Activated T-helper 2 cell treated with anti-CD3 and anti-CD28 coated beads, Interferon-gamma antibody, Interleukin-2, Interleukin-4, amounts not matched to agents 10 μg/mL and 5 μg/mL and 100 μg/mL, durations not matched to agents 14 hours and 24 hours and 36 hours (primary cell): ENCODE measurements around the gene BTF3L4. TPM values are rescaled to one million over a fixed set of nuclear protein-coding genes. Genes with fewer than 3 reads are reported as not detected.
"Not testable (repeated sequence)": the region's sequence is repeated elsewhere in the genome, so short reads cannot be mapped to it uniquely, and the experiment has no call there.

Experiments used
- DNase-seq: peaks from one replicate; pipeline ENCODE4 v3.0.0; 2021; ENCODE audit warnings: low spot score
- H3K27ac Mint-ChIP-seq: one replicate; pipeline ENCODE4 v1.8.0; 2021; ENCODE audit warnings: mixed read lengths
- H3K27me3 Mint-ChIP-seq: one replicate; pipeline ENCODE4 v1.8.0; 2021; ENCODE audit warnings: low read depth, mixed read lengths
- H3K36me3 Mint-ChIP-seq: one replicate; pipeline ENCODE4 v1.8.0; 2021; ENCODE audit warnings: low read depth, mixed read lengths
- H3K4me1 Mint-ChIP-seq: one replicate; pipeline ENCODE4 v1.8.0; 2021; ENCODE audit warnings: low read depth, mixed read lengths
- H3K4me3 Mint-ChIP-seq: one replicate; pipeline ENCODE4 v1.8.0; 2021; ENCODE audit warnings: low read depth, mild to moderate bottlenecking, moderate library complexity, mixed read lengths
- H3K9me3 Mint-ChIP-seq: one replicate; pipeline ENCODE4 v1.8.0; 2021; ENCODE audit warnings: mixed read lengths
- intact Hi-C: fragments of 100-400 bp; cut with micrococcal nuclease; formaldehyde crosslinking; loops from one replicate; pipeline ENCODE4 v1.15.1; 2023
- total RNA-seq: library from RNA; stranded (reverse); gene quantifications from 2 replicates; pipeline ENCODE4 v1.2.3, GENCODE V29; 2022

The BTF3L4 gene
- total RNA-seq: 40.8 and 43.1 TPM in 2 replicates

GRCh38 chr1:52056163-52056936 is at the start of gene BTF3L4:
Gene BTF3L4 (plus strand): TSS chr1:52056295. CDS start chr1:52059848, 3,553 bp downstream.
- Mint-ChIP-seq H3K4me1 (peaks cover 41% of the 10 kb centered on the region), H3K36me3 (peaks cover 34% of the 10 kb centered on the region), H3K9me3 (no peaks in the 10 kb centered on the region), H3K4me3 (peak within 1 kb of the TSS; percentile 100), H3K27ac (peak within 1 kb of the TSS; percentile 100), H3K27me3 (no peaks in the 10 kb centered on the region)
- DNase-seq: peak; percentile 93
- intact Hi-C loops: loop anchor here (1.0 to 10.0 kb wide), 6 partner anchors 86 to 1996 kb away; partner anchors contain the start of genes CC2D1B, ORC1, PRPF38A and TCEANC2

- no peak overlapping the region for H3K27ac Mint-ChIP-seq
- intact Hi-C loops: no loop called here
- no peak for DNase-seq
- H3K4me1 Mint-ChIP-seq: no peaks in the 10 kb centered on the region
- H3K27me3 Mint-ChIP-seq: peaks cover 23% of the 10 kb centered on the region
- H3K9me3 Mint-ChIP-seq: no peaks in the 10 kb centered on the region
- no peaks in the 10 kb centered on the region for H3K36me3 Mint-ChIP-seq
- H3K4me3 Mint-ChIP-seq: no peak overlapping the region
Observed at GRCh38 chr1:52007215-52008002, 48.7 kb upstream of the BTF3L4 start.

GRCh38 chr1:52008071-52008809 is 47.9 kb upstream of the BTF3L4 start:
- Mint-ChIP-seq H3K27ac (no peak overlapping the region), H3K36me3 (no peaks in the 10 kb centered on the region), H3K27me3 (peaks cover 23% of the 10 kb centered on the region), H3K4me1 (no peaks in the 10 kb centered on the region), H3K4me3 (no peak overlapping the region), H3K9me3 (no peaks in the 10 kb centered on the region)
- intact Hi-C loops: no loop called here
- DNase-seq: no peak

GRCh38 chr1:52022133-52022532 is 34.0 kb upstream of the BTF3L4 start:
- no peaks in the 10 kb centered on the region for H3K9me3 Mint-ChIP-seq
- no peaks in the 10 kb centered on the region for H3K4me1 Mint-ChIP-seq
- H3K27me3 Mint-ChIP-seq: no peaks in the 10 kb centered on the region
- intact Hi-C loops: no loop called here
- H3K4me3 Mint-ChIP-seq: no peak overlapping the region
- peaks cover 56% of the 10 kb centered on the region for H3K36me3 Mint-ChIP-seq
- H3K27ac Mint-ChIP-seq: no peak overlapping the region
- DNase-seq: no peak

DNA sequence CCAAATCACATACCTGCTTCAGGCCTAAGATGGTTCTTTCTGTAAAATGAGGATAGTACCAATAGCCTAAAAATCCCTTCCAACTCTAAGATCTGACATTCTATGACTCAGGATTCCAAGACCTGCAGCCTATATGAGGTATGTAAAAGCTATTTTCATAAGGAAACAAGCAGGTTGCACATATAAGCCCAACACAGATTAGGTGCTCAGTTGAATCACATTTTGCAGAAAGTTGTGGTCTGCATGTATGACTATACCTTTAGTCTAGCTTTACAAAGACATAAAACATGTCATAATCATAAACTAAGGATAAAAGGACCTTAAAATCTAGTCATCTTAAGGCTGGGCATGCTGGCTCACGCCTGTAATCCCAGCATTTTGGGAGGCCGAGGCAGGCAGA is 29.8 kb upstream of the BTF3L4 start:
- Mint-ChIP-seq H3K27ac (no peak overlapping the region), H3K27me3 (no peaks in the 10 kb centered on the region), H3K36me3 (peaks cover 61% of the 10 kb centered on the region), H3K4me3 (no peak overlapping the region), H3K9me3 (no peaks in the 10 kb centered on the region), H3K4me1 (peaks cover 10% of the 10 kb centered on the region)
- DNase-seq: no peak
- intact Hi-C loops: no loop called here

DNA sequence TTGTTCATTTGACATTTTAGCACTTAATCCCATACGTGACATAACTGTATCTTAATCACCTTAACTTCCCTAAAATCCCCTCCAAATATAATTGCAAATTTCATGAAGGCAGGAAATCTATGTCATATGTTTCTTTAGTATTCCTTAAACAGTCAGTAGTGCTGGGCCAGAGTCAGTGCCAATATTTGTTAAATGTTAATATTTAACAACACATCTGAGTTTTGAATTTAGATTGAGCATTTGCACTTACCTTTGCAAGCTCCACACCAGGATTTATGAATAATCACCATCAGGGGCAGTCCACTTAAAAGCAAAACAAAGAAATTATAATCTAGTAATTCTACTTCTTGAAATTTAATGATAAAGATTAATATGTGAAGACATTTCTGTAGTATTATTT is 27.8 kb upstream of the BTF3L4 start:
- intact Hi-C loops: no loop called here
- DNase-seq: no peak
- Mint-ChIP-seq H3K36me3 (peaks cover 66% of the 10 kb centered on the region), H3K4me1 (peaks cover 24% of the 10 kb centered on the region), H3K27ac (no peak overlapping the region), H3K4me3 (no peak overlapping the region), H3K27me3 (no peaks in the 10 kb centered on the region), H3K9me3 (no peaks in the 10 kb centered on the region)

DNA sequence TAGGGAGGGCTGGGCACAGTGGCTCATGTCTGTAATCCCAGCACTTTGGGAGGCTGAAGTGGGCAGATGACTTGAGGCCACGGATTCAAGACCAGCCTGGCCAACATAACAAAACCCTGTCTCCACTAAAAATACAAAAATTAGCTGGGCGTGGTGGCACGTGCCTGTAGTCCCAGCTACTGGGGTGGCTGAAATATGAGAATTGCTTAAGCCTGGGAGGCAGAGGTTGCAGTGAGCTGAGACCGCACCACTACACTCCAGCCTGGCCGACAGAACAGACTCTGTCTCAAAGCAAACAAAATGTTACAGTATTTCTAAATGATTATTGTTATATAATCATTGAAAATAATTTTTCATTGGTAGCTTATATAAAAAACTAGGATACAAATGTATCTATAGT is 27.3 kb upstream of the BTF3L4 start:
- intact Hi-C loops, H3K4me3 Mint-ChIP-seq, H3K27ac Mint-ChIP-seq, H3K9me3 Mint-ChIP-seq, DNase-seq, H3K27me3 Mint-ChIP-seq: not testable (repeated sequence)
- peaks cover 26% of the 10 kb centered on the region for H3K4me1 Mint-ChIP-seq
- peaks cover 66% of the 10 kb centered on the region for H3K36me3 Mint-ChIP-seq

- H3K4me1 Mint-ChIP-seq: peaks cover 30% of the 10 kb centered on the region
- H3K36me3 Mint-ChIP-seq: peaks cover 52% of the 10 kb centered on the region
- intact Hi-C loops: no loop called here
Observed at GRCh38 chr1:52032124-52032784, 23.8 kb upstream of the BTF3L4 start.

GRCh38 chr1:52032785-52033131 is 23.3 kb upstream of the BTF3L4 start:
- intact Hi-C loops: loop anchor here (1.0 kb wide), 1 partner anchor 23 kb away; the partner anchor contains the start of gene TXNDC12
- H3K4me1 Mint-ChIP-seq: peaks cover 30% of the 10 kb centered on the region
- peaks cover 50% of the 10 kb centered on the region for H3K36me3 Mint-ChIP-seq
- no peak for DNase-seq
- no peaks in the 10 kb centered on the region for H3K9me3 Mint-ChIP-seq
- H3K27me3 Mint-ChIP-seq: no peaks in the 10 kb centered on the region
- H3K4me3 Mint-ChIP-seq: peak overlapping the region; percentile 93
- H3K27ac Mint-ChIP-seq: peak overlapping the region; percentile 90

More at GRCh38 chr1:52032124-52032784, 23.8 kb upstream of the BTF3L4 start:
- Mint-ChIP-seq H3K27me3 (no peaks in the 10 kb centered on the region), H3K27ac (peak overlapping the region; percentile 90), H3K4me3 (peak overlapping the region; percentile 93), H3K9me3 (no peaks in the 10 kb centered on the region)
- no peak for DNase-seq

DNA sequence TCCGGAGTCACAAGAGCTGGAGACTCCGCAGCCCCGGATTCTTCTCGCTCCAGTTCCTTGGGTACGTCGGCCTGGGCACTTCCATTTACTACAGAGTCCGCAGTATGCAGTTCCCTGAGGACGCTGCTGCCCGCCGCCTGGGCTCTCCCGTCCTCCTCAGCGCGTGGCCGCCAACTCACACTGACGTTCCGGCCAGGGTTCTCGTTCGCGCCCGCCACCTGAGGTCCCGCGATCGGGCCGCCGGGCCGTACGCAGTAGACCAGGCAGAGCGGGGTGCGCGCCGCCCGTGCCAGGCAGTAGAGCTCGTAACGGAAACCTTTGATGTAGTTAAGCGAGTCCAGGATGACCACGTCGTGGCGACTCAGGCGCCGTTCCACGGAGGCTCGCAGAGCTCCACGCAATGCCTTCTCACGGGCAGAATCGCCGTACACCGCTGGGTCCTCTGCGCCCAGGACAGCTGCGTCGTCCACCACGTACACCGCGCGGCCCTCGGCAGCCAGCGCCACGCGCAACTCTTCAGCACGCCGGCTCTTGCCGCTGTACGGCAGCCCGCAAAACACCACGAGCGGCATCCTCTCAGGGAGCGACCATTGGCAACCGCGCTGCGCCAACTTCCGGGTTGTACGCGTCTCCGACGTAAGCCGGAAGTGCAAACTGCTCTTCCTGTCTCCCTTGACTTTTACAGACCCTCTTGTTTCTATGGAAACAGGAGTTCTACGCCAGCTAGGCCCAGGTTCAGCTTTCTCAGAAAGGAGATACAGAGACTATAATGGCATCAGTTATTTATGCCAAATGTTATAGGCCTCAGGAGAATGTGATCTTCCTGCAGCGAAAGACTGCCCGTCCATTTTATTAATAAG is 22.7 kb upstream of the BTF3L4 start, which contains the start of gene KTI12:
Gene KTI12 (minus strand): TSS at position 621 of the 860 bp plus-strand sequence. CDS start 49 bp downstream, at position 572.
- H3K9me3 Mint-ChIP-seq: no peaks in the 10 kb centered on the region
- H3K4me3 Mint-ChIP-seq: peak within 1 kb of the TSS; percentile 93
- intact Hi-C loops: loop anchor here (1.0 kb wide), 1 partner anchor 22 kb away; the partner anchor contains the start of gene TXNDC12

DNA sequence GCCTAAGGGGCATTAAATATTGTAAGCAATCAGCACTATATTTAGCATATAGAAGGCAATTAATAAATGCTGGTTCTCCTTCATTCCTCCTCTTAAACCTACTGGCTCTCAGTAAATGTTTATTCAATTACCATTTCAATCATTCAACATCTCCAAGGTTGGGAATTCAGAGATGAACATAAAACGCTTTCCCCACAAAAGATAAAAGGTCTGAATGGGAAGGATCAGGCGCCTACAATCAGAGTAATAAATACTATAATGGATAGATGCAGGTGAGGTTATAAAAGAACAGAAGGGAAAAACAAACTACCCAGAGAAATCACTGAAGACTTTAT is 22.1 kb upstream of the BTF3L4 start:
- Mint-ChIP-seq H3K27me3 (no peaks in the 10 kb centered on the region), H3K4me1 (peaks cover 30% of the 10 kb centered on the region), H3K9me3 (no peaks in the 10 kb centered on the region), H3K27ac (peak overlapping the region; percentile 90), H3K36me3 (peaks cover 51% of the 10 kb centered on the region), H3K4me3 (peak overlapping the region; percentile 93)
- intact Hi-C loops: no loop called here
- no peak for DNase-seq

More for the DNA sequence above, 22.7 kb upstream of the BTF3L4 start, which contains the start of gene KTI12:
- H3K36me3 Mint-ChIP-seq: peaks cover 50% of the 10 kb centered on the region
- peak within 1 kb of the TSS; percentile 90 for H3K27ac Mint-ChIP-seq
- peaks cover 30% of the 10 kb centered on the region for H3K4me1 Mint-ChIP-seq
- no peaks in the 10 kb centered on the region for H3K27me3 Mint-ChIP-seq
- peak; percentile 83 for DNase-seq
